Body of pancreas (tissue), 4 donors: ENCODE data around the gene KCNT2. TPM values are rescaled to one million over a fixed set of nuclear protein-coding genes. Genes with fewer than 3 reads are reported as not detected.
"Not testable (repeated sequence)": the region's sequence is repeated elsewhere in the genome, so short reads cannot be mapped to it uniquely, and the experiment has no call there.

Experiments
- ATAC-seq: fragments of 150-250 bp; one replicate; pipeline ENCODE4 v1.9.1; 2016
- DNase-seq, 4 donors: peaks; one replicate each; pipeline ENCODE4 v3.0.0-alpha.2; 2019
- H3K27ac ChIP-seq, 4 donors: fragments of 200-600 bp; sonication (generic); 1 replicate in 3 of 4; 2 replicates in 1 of 4; pipeline versions ENCODE4 v1.5.1 to v1.6.1; 2016 to 2019; ENCODE audit warnings: mild to moderate bottlenecking in 1 of 4, mixed read lengths in 1 of 4, moderate library complexity in 1 of 4
- H3K27me3 ChIP-seq, 2 donors: fragments of 200-600 bp; sonication (generic); one replicate each; pipeline ENCODE4 v1.6.0; 2016; ENCODE audit warnings: mild to moderate bottlenecking in 1 of 2
- H3K36me3 ChIP-seq, 2 donors: fragments of 200-600 bp; sonication (generic); replicated peaks in 1 of 2; 2 replicates each; pipeline ENCODE4 v1.5.1; 2016; ENCODE audit warnings: low read depth in 2 of 2; ENCODE audit not compliant: insufficient read depth in 1 of 2
- H3K4me1 ChIP-seq: fragments of 200-600 bp; sonication (generic); one replicate; pipeline ENCODE4 v1.6.0; 2016
- H3K4me3 ChIP-seq, 2 donors: fragments of 200-600 bp; sonication (generic); 1 replicate in 1 of 2; 2 replicates in 1 of 2; pipeline ENCODE4 v1.5.1; 2016 to 2019
- H3K9me3 ChIP-seq, 3 donors: fragments of 200-600 bp; sonication (generic); 1 replicate in 2 of 3; 2 replicates in 1 of 3; pipeline ENCODE4 v1.5.1; 2016
- CTCF ChIP-seq, 7 experiments: fragments of 450-650 bp in 4 of 7; fragments of 200-600 bp in 3 of 7; sonication (generic) in 3 of 7; IDR thresholded peaks; one replicate each; pipeline ENCODE4 v1.5.1; 2016 to 2019; ENCODE audit warnings: antibody characterized with exemption in 7 of 7
- POLR2A ChIP-seq, 3 donors: fragments of 450-650 bp; IDR thresholded peaks; one replicate each; pipeline ENCODE4 v1.6.1; 2016; ENCODE audit warnings: antibody characterized with exemption in 3 of 3, mild to moderate bottlenecking in 2 of 3
- WGBS, 2 donors: methylation state at CpG; one replicate each; pipeline ENCODE4 v1.1.5; 2017; 5-methylcytosine and 5-hydroxymethylcytosine counted together
- intact Hi-C: fragments of 100-400 bp; cut with DNase I; formaldehyde crosslinking; loops from one replicate; pipeline ENCODE4 v1.15.1; 2023
- total RNA-seq, 2 donors: library from RNA; depleted of rRNA; stranded (reverse); fragments of >200 nt; gene quantifications; one replicate each; pipeline ENCODE4 v1.1.0, GENCODE V29; 2016

Gene KCNT2
- total RNA-seq, 2 donors from 2014 or later: 0.78 to 0.99 TPM

GRCh38 chr1:196531737-196532524, 76.3 kb downstream of the KCNT2 start:
- H3K27ac ChIP-seq: no peak overlapping the region
- H3K9me3 ChIP-seq: no peaks in the 10 kb centered on the region
- no peaks in the 10 kb centered on the region for H3K27me3 ChIP-seq
- intact Hi-C loops: no loop called here
- H3K4me3 ChIP-seq: no peak overlapping the region
- no peaks in the 10 kb centered on the region for H3K4me1 ChIP-seq
- DNase-seq: no peak
- WGBS, 2 donors: 64% methylated on average over 3 of the region's 3 CpGs
- no peaks in the 10 kb centered on the region for H3K36me3 ChIP-seq
- TF ChIP-seq CTCF (IDR thresholded peaks at IDR 0.05) (no peak), POLR2A (IDR thresholded peaks at IDR 0.05) (no peak)
- no peak for ATAC-seq

- intact Hi-C loops: no loop called here
- DNase-seq (no peak), ATAC-seq (no peak)
- Histone ChIP-seq H3K36me3 (no peaks in the 10 kb centered on the region), H3K9me3 (no peaks in the 10 kb centered on the region), H3K4me3 (no peak overlapping the region), H3K27ac (no peak overlapping the region), H3K27me3 (no peaks in the 10 kb centered on the region), H3K4me1 (no peaks in the 10 kb centered on the region)
- WGBS, 2 donors: 30 to 40% methylated on average over 2 of the region's 2 CpGs
- TF ChIP-seq POLR2A (IDR thresholded peaks at IDR 0.05) (no peak), CTCF (IDR thresholded peaks at IDR 0.05) (no peak)
Observed at GRCh38 chr1:196527919-196528318, 80.3 kb downstream of the KCNT2 start.

GRCh38 chr1:196522574-196523345, 85.5 kb downstream of the KCNT2 start:
- WGBS, 2 donors: 69 to 78% methylated on average over 12 of the region's 12 CpGs
- H3K36me3 ChIP-seq: not testable (repeated sequence)

GRCh38 chr1:196517193-196517592, 91.0 kb downstream of the KCNT2 start:
- ATAC-seq (no peak), DNase-seq (no peak)
- intact Hi-C loops: no loop called here
- Histone ChIP-seq H3K36me3 (no peaks in the 10 kb centered on the region), H3K27me3 (no peaks in the 10 kb centered on the region), H3K9me3 (no peaks in the 10 kb centered on the region), H3K27ac (no peak overlapping the region), H3K4me3 (no peak overlapping the region), H3K4me1 (no peaks in the 10 kb centered on the region)
- TF ChIP-seq POLR2A (IDR thresholded peaks at IDR 0.05): no peak
- no peak for TF ChIP-seq CTCF (IDR thresholded peaks at IDR 0.05)

More at GRCh38 chr1:196522574-196523345, 85.5 kb downstream of the KCNT2 start:
- H3K9me3 ChIP-seq, DNase-seq, ATAC-seq, H3K27ac ChIP-seq, intact Hi-C loops, H3K4me3 ChIP-seq, H3K27me3 ChIP-seq, H3K4me1 ChIP-seq: not testable (repeated sequence)

GRCh38 chr1:196516373-196516772, 91.9 kb downstream of the KCNT2 start:
- intact Hi-C loops: no loop called here
- Histone ChIP-seq H3K27ac (no peak overlapping the region), H3K36me3 (no peaks in the 10 kb centered on the region), H3K4me1 (no peaks in the 10 kb centered on the region), H3K27me3 (no peaks in the 10 kb centered on the region), H3K4me3 (no peak overlapping the region), H3K9me3 (no peaks in the 10 kb centered on the region)
- DNase-seq: no peak
- WGBS, 2 donors: 62 to 67% methylated on average over 3 of the region's 3 CpGs
- TF ChIP-seq POLR2A (IDR thresholded peaks at IDR 0.05): no peak
- no peak for TF ChIP-seq CTCF (IDR thresholded peaks at IDR 0.05)
- no peak for ATAC-seq
